ENCODE data around the gene ABLIM2.

The ABLIM2 gene

DNA sequence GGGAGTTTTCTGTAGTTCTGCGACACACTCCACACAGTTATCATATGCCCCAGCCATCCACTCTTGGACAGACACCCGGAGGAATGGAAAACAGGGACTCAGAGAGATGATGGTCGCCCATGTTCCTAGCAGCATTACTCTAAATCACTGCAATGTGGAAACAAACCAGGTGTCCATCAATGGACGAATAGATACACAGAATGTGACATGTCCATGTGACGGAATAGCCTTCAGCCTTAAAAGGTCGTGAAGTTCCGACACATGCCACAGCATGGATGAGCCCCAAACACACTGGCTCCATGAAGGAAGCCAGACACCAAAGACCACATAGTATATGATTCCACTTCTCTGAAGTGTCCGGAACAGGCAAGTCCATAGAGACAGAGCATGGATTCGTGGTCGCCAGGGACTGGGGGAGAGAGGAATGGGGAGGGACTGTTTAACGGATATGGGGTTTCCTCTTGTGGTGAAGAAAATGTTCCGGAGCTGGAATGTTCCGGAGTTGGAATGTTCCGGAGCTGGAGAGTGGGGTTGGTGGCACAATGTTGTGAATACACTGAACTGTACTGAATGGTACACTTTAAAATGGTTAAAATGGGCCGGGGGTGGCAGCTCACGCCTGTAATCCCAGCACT lies 190.2 kb downstream of the ABLIM2 start:
- Histone ChIP-seq H2AFZ (ENCODE audit: low read length) (no peak overlapping the region), H3K79me2 (ENCODE audit: low read length) (no peaks in the 10 kb centered on the region), H3K9me2 (replicated peaks; ENCODE audit: insufficient read depth, low read length) (no peaks in the 10 kb centered on the region), H3K27me3 (replicated peaks; ENCODE audit: insufficient read depth, low read length) (peaks cover 82% of the 10 kb centered on the region), H3K9me3 (replicated peaks; ENCODE audit: insufficient read depth, low read length) (no peaks in the 10 kb centered on the region), H3K4me3 (ENCODE audit: low read length) (no peak overlapping the region), H3K4me2 (ENCODE audit: low read depth, low read length) (no peak overlapping the region), H3K9ac (ENCODE audit: low read length) (no peak overlapping the region), H3K27ac (ENCODE audit: low read length) (no peak overlapping the region), H3K36me3 (replicated peaks; ENCODE audit: insufficient read depth, low read length) (no peaks in the 10 kb centered on the region), H3K4me1 (ENCODE audit: low read length) (no peaks in the 10 kb centered on the region), H4K20me1 (ENCODE audit: insufficient read depth, low read length) (no peaks in the 10 kb centered on the region), H3F3A (ENCODE audit: insufficient read depth, low read length) (no peaks in the 10 kb centered on the region)
- TF ChIP-seq, protein P1, sequence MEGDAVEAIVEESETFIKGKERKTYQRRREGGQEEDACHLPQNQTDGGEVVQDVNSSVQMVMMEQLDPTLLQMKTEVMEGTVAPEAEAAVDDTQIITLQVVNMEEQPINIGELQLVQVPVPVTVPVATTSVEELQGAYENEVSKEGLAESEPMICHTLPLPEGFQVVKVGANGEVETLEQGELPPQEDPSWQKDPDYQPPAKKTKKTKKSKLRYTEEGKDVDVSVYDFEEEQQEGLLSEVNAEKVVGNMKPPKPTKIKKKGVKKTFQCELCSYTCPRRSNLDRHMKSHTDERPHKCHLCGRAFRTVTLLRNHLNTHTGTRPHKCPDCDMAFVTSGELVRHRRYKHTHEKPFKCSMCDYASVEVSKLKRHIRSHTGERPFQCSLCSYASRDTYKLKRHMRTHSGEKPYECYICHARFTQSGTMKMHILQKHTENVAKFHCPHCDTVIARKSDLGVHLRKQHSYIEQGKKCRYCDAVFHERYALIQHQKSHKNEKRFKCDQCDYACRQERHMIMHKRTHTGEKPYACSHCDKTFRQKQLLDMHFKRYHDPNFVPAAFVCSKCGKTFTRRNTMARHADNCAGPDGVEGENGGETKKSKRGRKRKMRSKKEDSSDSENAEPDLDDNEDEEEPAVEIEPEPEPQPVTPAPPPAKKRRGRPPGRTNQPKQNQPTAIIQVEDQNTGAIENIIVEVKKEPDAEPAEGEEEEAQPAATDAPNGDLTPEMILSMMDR (IDR thresholded peaks at IDR 0.05; ENCODE audit: low read length), result no peak
- TF ChIP-seq EZH2 (optimal IDR thresholded peaks at IDR 0.05; ENCODE audit: low read depth, low read length), result no peak
- TF ChIP-seq EZH2phosphoT487 (IDR thresholded peaks at IDR 0.05; ENCODE audit: low read length), result no peak
- DNase-seq, result no peak

DNA sequence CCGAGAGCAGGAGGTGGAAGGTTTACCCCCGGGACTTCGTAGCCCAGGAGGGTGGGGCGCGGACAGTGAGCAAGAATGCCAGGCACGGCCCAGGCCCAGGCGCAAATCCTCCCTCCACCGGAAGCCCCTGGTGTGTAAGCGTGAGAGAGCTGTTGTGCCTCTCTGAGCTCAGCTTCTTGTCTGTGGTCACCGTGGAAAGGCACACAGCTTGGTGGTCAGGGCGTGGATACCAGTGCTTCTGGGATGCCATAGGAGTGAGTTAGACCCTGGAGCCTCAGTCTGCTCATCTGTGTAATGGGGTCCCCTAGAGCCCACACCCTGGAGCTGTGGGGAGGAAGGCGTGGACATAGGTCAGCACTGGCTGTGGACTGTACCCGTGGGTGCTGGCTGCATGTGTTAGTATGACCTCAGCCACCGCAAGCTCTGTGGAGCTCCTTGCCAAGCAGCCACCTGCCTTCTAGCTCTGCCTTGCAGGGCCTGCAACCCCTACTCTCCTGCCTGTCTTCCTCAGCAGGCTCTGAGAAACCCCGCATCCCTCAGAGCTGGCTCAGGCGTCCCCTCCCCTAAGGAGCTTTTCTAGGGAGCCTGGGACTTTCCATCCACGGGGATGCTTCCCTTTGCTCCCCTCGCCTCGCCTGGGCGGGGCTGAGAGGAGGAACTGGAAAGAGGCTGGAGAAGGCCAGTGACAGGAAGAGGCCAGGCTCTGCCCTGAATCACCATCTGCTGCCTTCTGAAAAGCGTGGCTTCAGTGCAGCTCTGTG lies 190.9 kb downstream of the ABLIM2 start:
- H3K4me3 ChIP-seq (ENCODE audit: low read length), result no peak overlapping the region
- H3K36me3 ChIP-seq (replicated peaks; ENCODE audit: insufficient read depth, low read length), result no peaks in the 10 kb centered on the region
- no peaks in the 10 kb centered on the region for H3F3A ChIP-seq (ENCODE audit: insufficient read depth, low read length)
- no peak overlapping the region for H3K4me2 ChIP-seq (ENCODE audit: low read depth, low read length)
- DNase-seq, result no peak
- no peaks in the 10 kb centered on the region for H3K9me2 ChIP-seq (replicated peaks; ENCODE audit: insufficient read depth, low read length)
- TF ChIP-seq, protein P1 (IDR thresholded peaks at IDR 0.05; ENCODE audit: low read length), result no peak
- no peak for TF ChIP-seq EZH2phosphoT487 (IDR thresholded peaks at IDR 0.05; ENCODE audit: low read length)
- TF ChIP-seq EZH2 (optimal IDR thresholded peaks at IDR 0.05; ENCODE audit: low read depth, low read length), result no peak
- H3K27me3 ChIP-seq (replicated peaks; ENCODE audit: insufficient read depth, low read length), result peaks cover 86% of the 10 kb centered on the region
- no peak overlapping the region for H3K27ac ChIP-seq (ENCODE audit: low read length)
- H3K9ac ChIP-seq (ENCODE audit: low read length), result no peak overlapping the region
- H2AFZ ChIP-seq (ENCODE audit: low read length), result no peak overlapping the region
- no peaks in the 10 kb centered on the region for H4K20me1 ChIP-seq (ENCODE audit: insufficient read depth, low read length)
- no peaks in the 10 kb centered on the region for H3K4me1 ChIP-seq (ENCODE audit: low read length)
- H3K79me2 ChIP-seq (ENCODE audit: low read length), result no peaks in the 10 kb centered on the region
- H3K9me3 ChIP-seq (replicated peaks; ENCODE audit: insufficient read depth, low read length), result no peaks in the 10 kb centered on the region

DNA sequence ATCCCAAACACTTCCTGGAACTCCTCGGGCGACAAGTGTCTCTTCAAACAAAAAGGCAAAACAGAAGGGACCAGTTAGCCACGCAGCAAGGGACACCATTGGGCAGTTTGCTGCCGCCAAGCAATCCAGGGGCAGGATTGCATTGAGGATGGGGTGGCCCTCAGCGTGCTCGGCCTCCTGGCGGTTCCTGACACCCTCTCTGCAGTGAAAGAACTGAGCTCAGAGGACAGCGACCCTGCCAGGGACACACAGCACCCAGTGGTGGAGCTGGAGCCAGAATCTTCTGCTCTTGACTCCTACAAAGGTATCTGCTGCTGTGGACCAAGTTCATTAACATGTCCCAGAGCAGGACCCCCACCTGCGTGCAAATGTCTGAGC lies 191.6 kb downstream of the ABLIM2 start:
- peaks cover 83% of the 10 kb centered on the region for H3K27me3 ChIP-seq (replicated peaks; ENCODE audit: insufficient read depth, low read length)

More for the DNA sequence above, 191.6 kb downstream of the ABLIM2 start:
- Histone ChIP-seq H3K79me2 (ENCODE audit: low read length) (no peaks in the 10 kb centered on the region), H3K9ac (ENCODE audit: low read length) (no peak overlapping the region), H3K9me3 (replicated peaks; ENCODE audit: insufficient read depth, low read length) (no peaks in the 10 kb centered on the region), H3K4me3 (ENCODE audit: low read length) (no peak overlapping the region), H3K4me2 (ENCODE audit: low read depth, low read length) (no peak overlapping the region), H4K20me1 (ENCODE audit: insufficient read depth, low read length) (no peaks in the 10 kb centered on the region), H3K4me1 (ENCODE audit: low read length) (no peaks in the 10 kb centered on the region), H3K36me3 (replicated peaks; ENCODE audit: insufficient read depth, low read length) (no peaks in the 10 kb centered on the region), H2AFZ (ENCODE audit: low read length) (no peak overlapping the region), H3F3A (ENCODE audit: insufficient read depth, low read length) (no peaks in the 10 kb centered on the region), H3K27ac (ENCODE audit: low read length) (no peak overlapping the region), H3K9me2 (replicated peaks; ENCODE audit: insufficient read depth, low read length) (no peaks in the 10 kb centered on the region)
- no peak for DNase-seq
- TF ChIP-seq EZH2 (optimal IDR thresholded peaks at IDR 0.05; ENCODE audit: low read depth, low read length) (no peak), EZH2phosphoT487 (IDR thresholded peaks at IDR 0.05; ENCODE audit: low read length) (no peak)
- TF ChIP-seq, protein P1 (IDR thresholded peaks at IDR 0.05; ENCODE audit: low read length), result no peak
